Fibroblast of pulmonary artery (primary cell): ENCODE results near the gene SLC45A2.
"Not testable (repeated sequence)": the region's sequence is repeated elsewhere in the genome, so short reads cannot be mapped to it uniquely, and the experiment has no call there.

Source experiments
- DNase-seq: peaks from one replicate; pipeline ENCODE4 v3.0.0-alpha.2; 2010; ENCODE audit warnings: low read depth
- H3K4me3 ChIP-seq: replicated peaks from 2 replicates; pipeline ENCODE4 v1.5.1; 2011; ENCODE audit warnings: low read depth, mild to moderate bottlenecking, control low read depth, low read length, moderate library complexity
- CTCF ChIP-seq: IDR thresholded peaks from 2 replicates; pipeline ENCODE4 v1.5.1; 2011; ENCODE audit warnings: mild to moderate bottlenecking, control low read depth, low read length, inconsistent platforms; ENCODE audit errors: missing control alignments

The SLC45A2 gene, protein sequence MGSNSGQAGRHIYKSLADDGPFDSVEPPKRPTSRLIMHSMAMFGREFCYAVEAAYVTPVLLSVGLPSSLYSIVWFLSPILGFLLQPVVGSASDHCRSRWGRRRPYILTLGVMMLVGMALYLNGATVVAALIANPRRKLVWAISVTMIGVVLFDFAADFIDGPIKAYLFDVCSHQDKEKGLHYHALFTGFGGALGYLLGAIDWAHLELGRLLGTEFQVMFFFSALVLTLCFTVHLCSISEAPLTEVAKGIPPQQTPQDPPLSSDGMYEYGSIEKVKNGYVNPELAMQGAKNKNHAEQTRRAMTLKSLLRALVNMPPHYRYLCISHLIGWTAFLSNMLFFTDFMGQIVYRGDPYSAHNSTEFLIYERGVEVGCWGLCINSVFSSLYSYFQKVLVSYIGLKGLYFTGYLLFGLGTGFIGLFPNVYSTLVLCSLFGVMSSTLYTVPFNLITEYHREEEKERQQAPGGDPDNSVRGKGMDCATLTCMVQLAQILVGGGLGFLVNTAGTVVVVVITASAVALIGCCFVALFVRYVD

DNA sequence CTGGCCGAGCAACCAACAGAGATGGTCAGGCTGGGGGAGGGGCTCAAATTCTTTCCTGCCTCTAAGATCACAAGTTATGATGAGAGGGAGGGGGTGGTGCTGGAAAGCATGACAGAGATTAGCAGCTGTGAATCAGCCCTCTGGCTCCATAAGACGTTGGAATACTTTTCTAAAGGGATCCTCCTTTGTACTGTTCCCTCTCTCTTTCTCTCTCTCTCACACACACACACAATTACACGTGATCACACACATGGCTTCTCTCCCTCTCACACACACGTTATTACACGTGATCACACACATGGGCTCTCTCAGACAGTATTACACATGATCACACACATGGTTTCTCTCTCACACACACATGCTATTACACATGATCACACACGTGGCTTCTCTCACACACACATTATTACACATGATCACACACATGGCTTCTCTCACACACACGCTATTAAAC, at the start of gene SLC45A2:
TSS of gene SLC45A2 (minus strand) at position 23 of the 454 bp plus-strand sequence. CDS start 110 bp downstream, outside the sequence.
- H3K4me3 ChIP-seq, result no peak within 1 kb of the TSS
- peak; percentile 23 for DNase-seq
- no peak for TF ChIP-seq CTCF

- no peak overlapping the region for H3K4me3 ChIP-seq
- no peak for TF ChIP-seq CTCF
- no peak for DNase-seq
These were observed 47.5 kb upstream of the SLC45A2 start for GRCh38 chr5:34031966-34032365.

GRCh38 chr5:34031117-34031516, 46.6 kb upstream of the SLC45A2 start:
- no peak for TF ChIP-seq CTCF
- H3K4me3 ChIP-seq, result no peak overlapping the region
- no peak for DNase-seq

GRCh38 chr5:34030585-34030984, 46.1 kb upstream of the SLC45A2 start:
- not testable (repeated sequence) for H3K4me3 ChIP-seq, DNase-seq

DNA sequence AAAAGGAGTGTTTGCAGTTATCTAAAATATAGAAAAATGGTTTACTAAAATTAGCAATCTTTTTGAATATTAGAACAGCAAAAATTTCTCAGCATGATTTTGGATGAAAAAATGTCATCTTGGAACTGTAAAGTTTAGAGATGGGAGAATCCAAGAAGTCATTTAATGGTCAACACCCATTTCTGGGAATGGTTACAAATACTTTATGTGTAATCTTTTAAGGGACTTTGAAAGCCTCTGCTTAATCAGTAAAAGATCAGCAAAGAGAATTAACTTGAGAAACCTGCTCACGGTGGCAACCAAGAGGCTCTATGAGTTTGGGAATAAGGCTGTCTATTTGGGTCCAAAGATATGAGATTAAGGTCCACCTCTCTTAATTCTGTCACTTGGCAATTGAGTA, 45.6 kb upstream of the SLC45A2 start:
- no peak for DNase-seq
- TF ChIP-seq CTCF, result no peak
- H3K4me3 ChIP-seq, result no peak overlapping the region

- H3K4me3 ChIP-seq, result no peak overlapping the region
- no peak for DNase-seq
- TF ChIP-seq CTCF, result no peak
These were observed 43.9 kb upstream of the SLC45A2 start for GRCh38 chr5:34028349-34028748.

DNA sequence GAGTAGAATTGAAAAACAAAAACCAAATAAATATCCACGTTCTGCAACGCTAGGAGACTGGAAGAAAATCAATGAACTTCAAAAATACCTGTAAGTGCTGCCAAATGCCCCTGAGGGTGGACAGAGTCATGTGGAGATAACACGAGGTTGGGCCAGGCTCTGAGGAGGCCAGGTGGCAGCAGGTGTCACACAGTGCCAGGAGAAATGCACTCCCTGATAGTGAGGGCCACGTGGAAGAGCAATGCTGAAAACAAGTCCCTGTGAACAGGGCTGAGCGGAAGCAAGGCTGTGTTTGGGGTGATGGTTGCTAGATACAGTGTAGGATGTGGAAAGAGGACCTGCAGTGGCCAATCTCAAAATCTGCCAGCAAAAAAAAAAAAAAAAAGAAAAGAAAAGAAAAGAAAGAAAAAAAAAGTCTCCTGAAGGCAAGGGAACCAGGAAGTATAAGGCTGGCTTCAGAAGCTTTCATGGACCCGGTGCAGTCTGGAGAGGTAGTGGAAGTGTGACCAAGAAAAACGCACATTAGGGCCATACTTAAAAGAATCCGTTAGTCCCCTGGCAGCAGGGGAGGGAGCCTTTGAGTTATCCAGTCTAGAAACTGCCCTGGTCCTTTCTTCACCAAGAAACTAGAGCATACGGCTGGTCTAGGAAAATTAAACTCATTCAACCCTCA, 41.7 kb upstream of the SLC45A2 start:
- no peak for TF ChIP-seq CTCF
- DNase-seq, result no peak
- no peak overlapping the region for H3K4me3 ChIP-seq
